NCI-H1417 (cell line): ENCODE data around the gene BCL6.
A peak's percentile ranks its signal among the peaks of the same experiment; 100 is the strongest.

Experiments
- DNase-seq, 3 experiments: peaks; one replicate each; lab custom pipeline; 2025; lab: John Stamatoyannopoulos, UW

Gene BCL6

GRCh38 chr3:187762792-187763191 lies 17.5 kb upstream of the BCL6 start:
- DNase-seq, result no peak

GRCh38 chr3:187759601-187760000 lies 14.3 kb upstream of the BCL6 start:
- no peak for DNase-seq

- DNase-seq, result no peak
Measured at GRCh38 chr3:187758318-187758955, 13.2 kb upstream of the BCL6 start.

- DNase-seq, result no peak
Measured at GRCh38 chr3:187753516-187753915, 8.2 kb upstream of the BCL6 start.

GRCh38 chr3:187750513-187751123 lies 5.3 kb upstream of the BCL6 start:
- DNase-seq, result peak in 1 of 3 experiments; percentile 73

GRCh38 chr3:187750006-187750512 lies 4.8 kb upstream of the BCL6 start:
- peak; percentile 73 to 90 (median 80) for DNase-seq

GRCh38 chr3:187748050-187748481 lies 2.8 kb upstream of the BCL6 start:
- peak; percentile 77 to 92 (median 90) for DNase-seq

- no peak for DNase-seq
Measured at GRCh38 chr3:187747506-187747905, 2.2 kb upstream of the BCL6 start.

GRCh38 chr3:187746442-187747281 lies 1.4 kb upstream of the BCL6 start:
- DNase-seq, result peak in 1 of 3 experiments; percentile 22

- DNase-seq, result no peak
Measured at GRCh38 chr3:187746059-187746441, 782 bp upstream of the BCL6 start.

GRCh38 chr3:187744169-187745151 lies 808 bp downstream of the BCL6 start:
- DNase-seq, result peak; percentile 49 to 80 (median 68)

- peak; percentile 39 to 61 (median 47) for DNase-seq
Measured at GRCh38 chr3:187743195-187744141, 1.8 kb downstream of the BCL6 start.

GRCh38 chr3:187742351-187743171 lies 2.7 kb downstream of the BCL6 start:
- DNase-seq, result no peak

GRCh38 chr3:187741403-187742350 lies 3.6 kb downstream of the BCL6 start:
- DNase-seq, result peak; percentile 58 to 68 (median 63)

- DNase-seq, result peak; percentile 53 to 80 (median 72)
Measured at GRCh38 chr3:187740421-187741399, 4.6 kb downstream of the BCL6 start.

- peak; percentile 76 to 79 (median 77) for DNase-seq
Measured at GRCh38 chr3:187739561-187740332, 5.5 kb downstream of the BCL6 start.
